Measurements from ENCODE around the gene PPM1G.
A peak's percentile ranks its signal among the peaks of the same experiment; 100 is the strongest.

The PPM1G gene

DNA sequence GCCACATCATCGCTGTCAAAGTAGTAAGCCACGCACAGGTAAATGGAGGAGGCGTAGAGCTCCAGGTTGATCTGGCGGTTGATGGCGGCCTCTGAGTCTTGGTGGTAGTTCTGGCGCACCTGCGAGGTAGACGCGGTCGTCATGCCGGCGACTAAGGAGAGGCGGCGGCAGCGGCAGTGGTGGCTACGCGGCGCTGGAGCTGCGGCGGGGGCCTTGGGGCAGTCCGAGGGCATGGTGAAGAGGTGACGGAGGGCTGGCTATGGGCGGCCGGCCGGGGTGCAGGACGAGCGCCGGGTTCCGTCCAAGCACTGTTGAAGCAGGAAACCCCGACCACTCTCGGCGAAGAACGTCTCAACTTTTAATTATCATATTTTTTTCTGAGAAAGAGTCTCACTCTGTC lies 16.2 kb downstream of the PPM1G start:
- no peak for FAIRE-seq
- TF ChIP-seq, protein P1, sequence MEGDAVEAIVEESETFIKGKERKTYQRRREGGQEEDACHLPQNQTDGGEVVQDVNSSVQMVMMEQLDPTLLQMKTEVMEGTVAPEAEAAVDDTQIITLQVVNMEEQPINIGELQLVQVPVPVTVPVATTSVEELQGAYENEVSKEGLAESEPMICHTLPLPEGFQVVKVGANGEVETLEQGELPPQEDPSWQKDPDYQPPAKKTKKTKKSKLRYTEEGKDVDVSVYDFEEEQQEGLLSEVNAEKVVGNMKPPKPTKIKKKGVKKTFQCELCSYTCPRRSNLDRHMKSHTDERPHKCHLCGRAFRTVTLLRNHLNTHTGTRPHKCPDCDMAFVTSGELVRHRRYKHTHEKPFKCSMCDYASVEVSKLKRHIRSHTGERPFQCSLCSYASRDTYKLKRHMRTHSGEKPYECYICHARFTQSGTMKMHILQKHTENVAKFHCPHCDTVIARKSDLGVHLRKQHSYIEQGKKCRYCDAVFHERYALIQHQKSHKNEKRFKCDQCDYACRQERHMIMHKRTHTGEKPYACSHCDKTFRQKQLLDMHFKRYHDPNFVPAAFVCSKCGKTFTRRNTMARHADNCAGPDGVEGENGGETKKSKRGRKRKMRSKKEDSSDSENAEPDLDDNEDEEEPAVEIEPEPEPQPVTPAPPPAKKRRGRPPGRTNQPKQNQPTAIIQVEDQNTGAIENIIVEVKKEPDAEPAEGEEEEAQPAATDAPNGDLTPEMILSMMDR (IDR thresholded peaks at IDR 0.05; ENCODE audit: insufficient read depth, missing control alignments): no peak
- no peak for DNase-seq (ENCODE audit: insufficient read length, low spot score)

DNA sequence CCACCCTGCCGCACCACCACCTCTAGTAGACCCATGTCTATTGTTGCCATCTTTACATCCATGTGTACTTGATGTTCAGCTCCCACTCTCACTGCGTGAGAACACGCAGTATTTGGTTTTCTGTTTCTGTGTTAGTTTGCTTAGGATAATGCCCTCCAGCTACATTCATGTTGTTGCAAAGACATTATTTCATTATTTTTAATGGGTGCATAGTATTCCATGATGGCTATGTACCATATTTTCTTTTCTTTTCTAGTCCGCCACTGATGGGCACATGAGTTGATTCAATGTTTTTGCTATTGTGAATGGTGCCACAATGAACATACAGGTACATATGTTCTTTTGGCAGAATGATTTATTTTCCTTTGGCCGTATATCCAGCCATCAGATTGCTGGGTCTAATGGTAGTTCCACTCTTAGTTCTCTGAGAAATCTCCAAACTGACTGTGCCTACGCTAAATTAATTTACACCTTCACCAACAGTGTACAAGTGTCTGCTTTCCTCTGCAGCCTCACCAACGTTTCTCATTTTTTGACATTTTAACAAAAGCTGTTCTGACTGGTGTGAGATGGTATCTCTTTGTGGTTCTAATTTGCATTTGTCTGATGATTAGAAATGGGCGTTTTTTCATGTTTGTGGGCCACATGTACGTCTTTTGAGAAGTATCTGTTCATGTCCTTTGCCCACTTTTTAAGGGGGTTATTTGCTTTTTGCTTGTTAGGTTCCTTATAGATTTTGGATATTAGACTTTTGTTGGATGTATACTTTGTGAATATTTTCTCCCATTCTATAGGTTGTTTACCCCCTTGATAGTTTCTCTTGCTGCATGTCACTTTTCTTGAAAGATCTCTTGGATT lies 18.3 kb downstream of the PPM1G start:
- DNase-seq (ENCODE audit: insufficient read length, low spot score) (no peak), FAIRE-seq (no peak)
- TF ChIP-seq, protein P1 (IDR thresholded peaks at IDR 0.05; ENCODE audit: insufficient read depth, missing control alignments): no peak

DNA sequence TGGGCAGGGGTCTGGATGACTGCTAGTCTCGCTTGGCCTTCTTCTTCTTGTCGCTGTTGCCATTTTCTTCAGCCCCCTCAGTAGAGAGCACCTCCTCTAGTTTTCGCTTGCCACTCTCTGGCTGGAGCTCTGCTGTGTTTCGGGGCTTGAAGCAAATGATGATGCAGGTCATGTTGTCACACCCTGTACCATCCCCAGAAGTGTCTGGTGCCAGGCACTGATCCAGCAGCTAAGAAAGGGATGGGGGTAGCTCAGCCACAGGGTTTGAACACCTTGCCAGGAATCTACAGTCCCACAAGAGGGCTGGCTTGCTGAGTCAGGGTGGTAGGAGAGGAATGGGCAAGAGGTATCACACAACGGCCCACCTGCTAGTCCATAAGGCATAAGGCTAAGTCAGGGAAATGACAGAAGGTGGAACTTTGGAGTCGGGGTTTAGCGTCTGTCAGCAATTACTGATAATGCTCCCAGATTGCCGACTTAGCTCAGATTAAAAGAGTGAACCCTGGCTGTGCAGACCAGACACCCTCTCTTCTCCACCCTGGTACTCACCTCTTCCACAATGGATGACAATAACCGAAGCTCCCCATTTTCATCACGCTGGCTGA lies 27.7 kb downstream of the PPM1G start:
- FAIRE-seq (peak; percentile 98), DNase-seq (ENCODE audit: insufficient read length, low spot score) (peak; percentile 38)
- TF ChIP-seq, protein P1 (IDR thresholded peaks at IDR 0.05; ENCODE audit: insufficient read depth, missing control alignments): no peak

DNA sequence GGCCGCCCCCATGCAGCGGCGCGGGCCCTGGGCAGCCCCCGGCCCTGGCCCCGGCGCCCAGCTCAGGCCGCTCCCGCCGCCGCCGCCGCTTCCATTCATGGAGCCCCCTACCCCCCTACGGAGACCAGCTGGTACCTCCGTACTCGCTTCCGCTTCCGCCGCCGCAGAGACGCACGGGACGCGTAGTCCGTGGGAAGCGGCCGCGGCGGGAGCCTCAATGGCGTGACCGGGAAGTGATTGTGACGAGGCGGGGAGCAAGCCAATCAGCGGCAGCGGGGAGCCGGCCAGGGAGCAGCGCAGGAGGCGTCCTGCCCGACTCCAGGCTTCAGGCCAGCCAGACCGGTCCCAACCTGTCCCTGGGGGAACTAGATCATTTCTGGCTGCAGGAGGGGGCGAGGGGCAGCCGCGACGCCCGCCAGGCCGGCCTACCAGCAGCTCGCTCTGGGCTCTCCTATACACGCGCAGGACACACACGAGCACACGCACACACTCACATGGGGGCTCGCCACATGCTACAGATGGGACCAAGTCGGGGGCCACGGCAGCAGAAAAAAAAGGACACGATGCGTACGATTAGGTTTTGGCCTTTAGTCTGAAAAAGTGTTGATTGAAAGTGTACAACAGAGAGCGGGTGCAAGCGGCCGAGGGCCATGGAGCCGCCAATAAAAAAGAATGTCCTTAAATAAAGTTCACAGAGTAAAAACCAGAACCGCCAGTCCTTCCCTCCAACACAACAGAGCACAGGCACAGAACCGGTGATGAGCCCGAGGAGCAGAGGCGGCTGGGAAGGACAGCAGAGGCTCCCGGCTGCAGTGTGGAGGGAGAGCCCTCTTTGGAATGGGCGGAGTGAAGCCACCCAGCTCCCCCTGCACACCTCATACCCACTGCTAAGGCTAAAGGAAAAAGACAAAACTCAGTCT lies 28.5 kb downstream of the PPM1G start, which contains the start of gene ZNF513:
TSS of gene ZNF513 (minus strand) at position 109 of the 920 bp plus-strand sequence. CDS start 208 bp downstream, outside the sequence.
- FAIRE-seq (no peak), DNase-seq (ENCODE audit: insufficient read length, low spot score) (peak; percentile 56)
- TF ChIP-seq, protein P1 (IDR thresholded peaks at IDR 0.05; ENCODE audit: insufficient read depth, missing control alignments): no peak

DNA sequence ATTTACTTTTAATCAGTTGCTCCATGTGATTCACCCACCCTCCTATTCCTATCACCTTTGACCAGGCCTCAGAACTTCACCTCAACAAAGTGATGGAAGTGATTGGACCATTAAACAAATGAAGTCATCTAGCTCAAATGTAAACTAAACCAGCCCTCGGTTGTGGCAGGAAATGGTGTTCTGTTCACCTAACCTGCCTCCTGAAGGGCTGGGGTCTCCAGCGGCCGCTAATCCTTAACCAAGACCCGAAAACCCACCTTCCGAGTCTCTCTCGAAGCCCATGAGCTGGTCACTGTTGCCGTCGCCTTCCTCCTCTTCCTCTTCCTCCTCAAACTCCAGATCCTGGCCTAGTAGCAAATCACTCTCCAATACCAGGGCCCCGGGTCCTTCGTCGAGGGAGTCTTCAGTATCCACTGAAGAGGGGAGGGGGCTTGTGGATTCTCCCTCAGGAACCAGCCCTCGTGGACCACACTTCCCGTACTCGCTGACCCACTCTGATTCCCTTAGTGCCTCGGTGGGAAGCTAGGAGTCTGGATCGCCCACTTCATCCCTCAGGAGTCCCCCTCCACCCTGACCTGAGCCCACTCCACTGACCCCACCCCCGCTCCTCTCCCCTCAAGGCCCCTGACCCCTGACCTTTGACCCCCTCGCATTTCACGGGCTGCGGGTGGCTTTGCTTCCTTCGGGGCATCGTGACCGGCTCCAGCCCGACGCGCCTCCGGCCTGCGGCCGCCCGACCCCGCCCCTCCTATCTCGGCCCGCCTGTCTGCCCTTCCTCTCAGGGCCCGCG lies 29.4 kb downstream of the PPM1G start:
- FAIRE-seq (no peak), DNase-seq (ENCODE audit: insufficient read length, low spot score) (no peak)
- TF ChIP-seq, protein P1 (IDR thresholded peaks at IDR 0.05; ENCODE audit: insufficient read depth, missing control alignments): no peak

DNA sequence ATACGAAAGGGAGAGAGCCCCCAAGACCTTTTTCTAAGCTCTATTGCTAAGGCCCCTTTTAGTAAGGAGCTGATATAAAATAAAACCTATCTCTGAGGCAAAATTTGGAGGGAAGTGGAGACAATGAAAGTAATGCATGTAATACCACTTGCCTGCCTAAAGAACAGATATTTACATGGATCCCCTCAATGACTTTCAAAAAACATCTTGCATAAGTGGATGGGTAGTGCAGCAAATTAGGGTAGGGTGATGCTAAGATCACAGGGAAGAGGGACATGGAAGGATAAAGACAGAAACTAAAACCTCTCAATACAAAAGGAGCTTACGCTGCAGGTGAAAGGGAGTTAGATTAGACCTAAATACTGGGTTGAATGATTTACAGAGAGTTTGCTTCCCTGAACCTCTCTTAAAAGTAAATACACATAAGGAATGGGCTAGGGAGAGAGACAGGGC lies 30.0 kb downstream of the PPM1G start:
- no peak for DNase-seq (ENCODE audit: insufficient read length, low spot score)
- TF ChIP-seq, protein P1 (IDR thresholded peaks at IDR 0.05; ENCODE audit: insufficient read depth, missing control alignments): no peak
- FAIRE-seq: no peak

Measured in D721Med (cell line).